GM20000 (cell line): ENCODE measurements around the gene POLR3G.

Source experiments
- DNase-seq: peaks from one replicate; pipeline ENCODE4 v3.0.0; 2012; ENCODE audit warnings: low spot score
- TF ChIP-seq, protein P1 (sequence below): IDR thresholded peaks from 2 replicates; pipeline ENCODE4 v1.5.1; 2012; ENCODE audit warnings: mild to moderate bottlenecking, control low read depth; ENCODE audit errors: extremely low read depth, missing control alignments

The POLR3G gene

DNA sequence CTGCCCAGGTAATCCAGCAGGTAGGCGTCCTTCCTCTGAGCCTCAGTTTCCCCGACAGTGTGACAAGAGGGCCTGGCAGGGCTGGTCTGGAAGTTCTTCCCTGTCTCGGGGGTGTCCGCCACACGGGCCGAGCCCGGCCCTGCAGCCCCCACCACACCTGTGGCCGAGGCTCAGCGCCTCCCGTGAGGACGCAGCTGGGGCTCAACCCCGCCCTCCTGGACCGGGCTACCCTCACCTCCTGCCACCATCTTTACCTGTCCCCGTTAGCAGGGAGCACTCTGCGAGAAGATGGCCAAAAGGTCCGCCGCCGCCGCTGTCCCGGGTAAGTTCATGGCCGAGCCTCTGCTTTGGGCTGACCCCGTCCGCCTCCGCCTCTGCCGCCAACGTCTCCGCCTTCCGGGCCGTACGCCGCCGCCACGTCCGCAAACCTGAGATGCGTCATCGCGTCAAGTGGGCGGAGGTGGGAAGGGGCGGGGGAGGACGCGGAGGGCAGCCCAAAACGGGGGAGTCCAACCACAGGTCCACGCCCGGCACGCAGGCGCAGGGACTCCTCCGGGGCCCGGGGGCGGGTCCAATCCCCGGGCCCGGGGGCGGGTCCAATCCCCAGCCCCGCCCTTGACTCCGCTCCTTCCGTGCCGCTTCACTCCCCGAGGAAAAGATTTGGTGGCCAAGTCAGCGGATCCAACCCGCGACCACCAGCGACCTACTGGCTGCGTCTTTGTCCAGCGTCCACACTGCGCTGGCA lies 54.7 kb downstream of the POLR3G start, which contains the start of gene LYSMD3:
Gene LYSMD3 (minus strand): TSS at position 391 of the 745 bp plus-strand sequence. CDS start 4,295 bp downstream, outside the sequence.
- peak; percentile 95 for DNase-seq
- TF ChIP-seq, protein P1, sequence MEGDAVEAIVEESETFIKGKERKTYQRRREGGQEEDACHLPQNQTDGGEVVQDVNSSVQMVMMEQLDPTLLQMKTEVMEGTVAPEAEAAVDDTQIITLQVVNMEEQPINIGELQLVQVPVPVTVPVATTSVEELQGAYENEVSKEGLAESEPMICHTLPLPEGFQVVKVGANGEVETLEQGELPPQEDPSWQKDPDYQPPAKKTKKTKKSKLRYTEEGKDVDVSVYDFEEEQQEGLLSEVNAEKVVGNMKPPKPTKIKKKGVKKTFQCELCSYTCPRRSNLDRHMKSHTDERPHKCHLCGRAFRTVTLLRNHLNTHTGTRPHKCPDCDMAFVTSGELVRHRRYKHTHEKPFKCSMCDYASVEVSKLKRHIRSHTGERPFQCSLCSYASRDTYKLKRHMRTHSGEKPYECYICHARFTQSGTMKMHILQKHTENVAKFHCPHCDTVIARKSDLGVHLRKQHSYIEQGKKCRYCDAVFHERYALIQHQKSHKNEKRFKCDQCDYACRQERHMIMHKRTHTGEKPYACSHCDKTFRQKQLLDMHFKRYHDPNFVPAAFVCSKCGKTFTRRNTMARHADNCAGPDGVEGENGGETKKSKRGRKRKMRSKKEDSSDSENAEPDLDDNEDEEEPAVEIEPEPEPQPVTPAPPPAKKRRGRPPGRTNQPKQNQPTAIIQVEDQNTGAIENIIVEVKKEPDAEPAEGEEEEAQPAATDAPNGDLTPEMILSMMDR, result no peak

DNA sequence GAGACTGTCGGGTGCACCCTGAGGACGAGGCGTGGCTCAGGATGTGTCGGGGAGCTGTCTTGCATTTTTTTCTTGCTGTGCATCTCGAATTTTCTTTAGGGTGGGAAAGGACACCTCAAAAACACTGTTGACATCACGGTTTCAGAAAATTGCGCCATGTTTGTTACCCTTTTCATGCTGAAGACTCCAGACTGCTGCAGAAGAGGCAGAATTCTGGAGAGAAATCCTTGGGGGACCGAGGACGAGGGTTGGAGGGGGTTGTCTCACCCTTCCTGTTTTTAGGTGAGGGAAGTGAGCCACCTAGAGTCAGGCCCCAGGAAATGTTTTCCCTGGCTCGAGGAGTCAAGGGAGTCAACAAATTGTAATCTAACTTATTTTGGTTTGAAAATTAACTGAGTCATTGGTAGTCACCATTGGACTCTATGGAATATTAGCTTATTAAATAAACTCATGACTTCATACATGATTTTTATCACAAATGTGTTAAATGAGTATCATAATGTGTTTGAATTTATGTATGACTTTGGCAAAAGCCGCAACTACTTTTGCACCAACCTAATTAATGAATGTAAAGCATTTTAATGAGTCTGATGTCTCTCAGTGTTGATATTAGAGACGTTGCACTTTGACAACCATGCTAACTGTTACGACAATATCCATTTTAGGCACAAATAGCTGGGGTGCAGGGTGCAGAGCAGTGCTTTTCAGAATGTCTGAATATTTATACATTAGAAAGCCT lies 55.4 kb downstream of the POLR3G start:
- peak; percentile 73 for DNase-seq
- TF ChIP-seq, protein P1, result peak; percentile 41

DNA sequence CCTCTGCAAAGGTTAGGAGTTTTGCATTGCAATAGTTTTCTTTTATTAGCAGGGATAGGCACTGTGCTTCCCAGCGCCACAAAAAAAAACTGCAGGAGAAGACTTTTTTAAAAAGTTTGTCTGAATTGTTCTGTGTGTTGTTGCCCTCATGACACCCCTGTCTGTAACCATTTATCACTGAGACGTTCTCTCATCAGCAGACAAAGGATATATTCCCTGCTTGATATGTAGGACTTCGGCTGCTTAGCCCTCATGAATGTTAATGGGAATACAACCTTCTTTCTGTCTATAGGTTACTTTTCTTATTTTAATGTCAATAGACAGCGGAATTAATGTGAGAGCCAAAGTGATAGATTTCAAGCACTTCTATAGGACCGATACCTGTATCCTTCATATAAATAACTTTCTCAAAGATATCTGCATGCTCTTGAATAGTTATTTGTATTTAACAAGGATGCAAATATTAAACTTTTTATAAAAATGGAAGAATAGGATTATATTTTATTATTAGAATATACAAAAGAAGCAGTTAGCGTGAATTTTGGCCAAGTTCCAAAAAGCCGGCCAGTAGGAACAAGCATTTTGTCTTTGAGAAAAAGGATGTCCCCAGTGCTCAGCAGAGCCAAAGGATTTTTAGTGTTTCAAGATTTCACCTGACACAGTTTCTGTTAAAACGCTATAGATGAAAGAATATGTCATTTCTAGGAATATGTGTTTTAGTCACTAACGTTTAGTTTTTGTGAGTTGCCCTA lies 56.2 kb downstream of the POLR3G start:
- TF ChIP-seq, protein P1, result no peak
- DNase-seq, result no peak

DNA sequence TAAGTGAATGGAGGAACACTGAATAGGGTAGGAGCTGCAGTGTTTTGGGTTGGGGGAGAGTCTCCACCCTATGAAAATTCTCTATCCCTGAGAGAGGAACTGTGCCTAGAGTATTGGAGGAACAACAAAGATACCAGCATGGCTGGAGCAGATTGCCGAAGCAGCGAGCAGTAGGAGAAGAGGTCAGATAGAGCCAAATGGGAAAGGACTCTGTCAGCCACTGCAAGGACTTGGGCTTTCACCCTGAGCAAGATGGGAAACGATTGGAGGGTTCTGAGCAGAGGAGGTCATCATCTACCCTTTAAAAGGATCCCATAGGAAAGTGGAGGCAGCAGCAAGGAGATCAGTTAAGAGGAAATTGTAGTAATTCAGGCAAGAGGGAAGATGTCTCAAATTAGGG lies 59.1 kb downstream of the POLR3G start:
- DNase-seq, result no peak
- TF ChIP-seq, protein P1, result no peak

DNA sequence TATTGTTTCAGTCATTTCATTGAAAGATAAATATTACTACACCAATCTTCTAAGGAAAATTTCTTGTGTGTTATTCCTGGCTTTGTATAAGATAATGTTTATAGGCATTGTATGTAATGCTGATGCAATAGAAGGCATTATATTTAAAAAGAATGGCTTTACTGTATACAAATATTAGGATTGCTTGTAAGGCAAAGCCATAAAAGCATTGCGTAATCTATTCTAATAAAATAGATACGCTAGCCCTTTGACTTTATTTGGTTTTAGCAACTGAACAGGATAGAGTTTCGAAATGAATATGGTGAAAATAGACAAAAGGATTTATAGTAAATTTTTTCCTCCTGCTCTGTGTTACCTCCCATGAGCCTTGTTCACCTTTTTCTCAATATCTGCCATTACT lies 60.3 kb downstream of the POLR3G start:
- TF ChIP-seq, protein P1, result no peak
- DNase-seq, result no peak

DNA sequence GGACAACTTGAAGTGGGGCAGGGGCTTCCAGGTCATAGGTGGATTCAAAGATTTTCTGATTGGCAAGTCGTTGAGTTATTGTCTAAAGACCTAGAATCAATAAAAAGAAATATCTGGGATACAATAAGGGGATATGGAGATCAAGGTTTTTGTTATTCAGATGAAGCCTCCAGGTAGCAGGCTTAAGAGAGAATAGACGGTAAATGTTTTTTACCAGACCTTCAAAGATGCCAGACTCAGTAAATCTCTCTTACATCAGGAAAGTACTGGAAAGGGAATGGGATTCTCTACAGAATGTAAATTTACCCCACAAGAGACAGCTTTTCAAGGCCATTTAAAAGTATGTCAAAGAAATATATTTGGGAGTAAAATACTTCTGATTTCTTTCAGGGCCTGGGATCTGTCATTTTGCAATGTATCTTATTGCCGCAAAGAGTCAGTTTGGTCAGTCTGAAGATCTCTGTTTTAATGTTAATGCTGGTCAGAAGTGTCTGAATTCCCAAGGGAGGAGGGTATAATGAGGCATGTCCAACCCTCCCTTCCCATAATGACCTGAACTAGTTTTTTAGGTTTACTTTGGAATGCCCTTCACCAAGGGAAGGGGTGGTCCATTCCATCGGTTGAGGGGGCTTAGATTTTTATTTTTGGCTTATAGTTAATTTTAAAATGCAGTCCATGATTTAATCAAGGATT lies 68.3 kb downstream of the POLR3G start:
- DNase-seq, result no peak
- TF ChIP-seq, protein P1, result no peak
